Measurements from ENCODE around the gene TFEB. TPM values are rescaled to one million over a fixed set of nuclear protein-coding genes. Genes with fewer than 3 reads are reported as not detected.

TFEB gene
- total and polyA plus RNA-seq, 10 of the 15 experiments (the other 5 are each of a cell fraction or from before 2014, with no cell fraction given), result 0.84 to 108 (median 60.8) TPM

DNA sequence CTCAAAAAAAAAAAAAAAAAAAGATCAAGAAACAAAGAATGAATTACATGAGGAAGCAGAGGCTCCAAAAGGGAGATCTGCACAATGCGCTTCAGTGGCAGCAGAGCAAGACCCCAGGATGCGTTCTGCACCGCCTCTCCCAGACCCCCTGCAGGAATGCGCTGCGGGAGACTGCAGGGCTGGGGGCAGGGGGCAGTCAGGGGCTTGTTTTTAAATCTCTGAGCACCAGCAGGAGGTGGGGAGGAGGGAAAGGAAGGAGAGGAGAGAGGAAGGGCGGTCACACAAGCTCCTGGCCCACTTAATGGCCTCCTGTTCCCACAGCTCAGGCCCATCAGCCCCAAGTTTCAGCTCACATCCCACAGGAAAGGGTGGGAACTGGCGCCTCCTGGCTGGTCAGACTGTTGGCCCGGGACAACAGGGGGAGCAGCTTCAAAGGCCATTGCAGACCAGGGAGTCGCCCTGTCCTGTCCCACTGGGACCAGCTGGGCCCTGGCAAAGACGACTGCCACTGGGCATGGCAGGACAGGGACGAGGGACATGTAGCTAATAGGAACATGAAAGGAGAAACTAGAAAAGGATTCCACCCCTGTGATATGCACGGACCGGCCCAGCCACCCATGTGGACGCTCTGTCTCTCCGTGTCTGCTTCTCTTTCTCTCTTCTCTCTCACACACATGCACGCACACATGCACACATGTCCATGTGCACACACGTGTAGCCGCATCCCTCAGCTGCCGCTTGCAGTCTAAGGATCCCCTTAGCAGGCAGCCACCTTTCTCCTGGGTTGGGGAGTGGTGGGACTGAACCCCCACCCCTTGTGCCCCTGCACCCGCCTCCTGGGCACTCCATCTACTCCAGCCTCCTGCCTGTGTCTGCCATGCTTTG, 34.7 kb downstream of the TFEB start:
- CTCF ChIA-PET, result interaction anchor here (1.0 to 2.1 kb wide), 3 partner anchors 12 to 332 kb away, joined by 3 to 6 read pairs (median 5); no protein-coding TSS in a partner anchor
- Histone ChIP-seq H3K4me1 (ENCODE audit: control insufficient read depth, insufficient read depth, low read length) (peaks cover 40% of the 10 kb centered on the region), H3K27me3 (replicated peaks in 1 of 2; ENCODE audit: control insufficient read depth in 2 of 2, insufficient read depth in 2 of 2, low read length in 1 of 2) (no peaks in the 10 kb centered on the region), H4K20me1 (ENCODE audit: control insufficient read depth, insufficient read depth) (no peaks in the 10 kb centered on the region; the same call in 1 of the 2 replicates), H3K79me2 (ENCODE audit: control insufficient read depth, insufficient read depth, low read length) (peaks cover 86% of the 10 kb centered on the region), H2AFZ (ENCODE audit: control insufficient read depth, low read depth, low read length) (no peak overlapping the region), H3K4me3 (no peak overlapping the region), H3K9ac (ENCODE audit: control insufficient read depth, insufficient read depth, low read length) (no peak overlapping the region), H3K9me3 (replicated peaks; ENCODE audit: control insufficient read depth, insufficient read depth, low read length) (no peaks in the 10 kb centered on the region), H3K36me3 (ENCODE audit: control insufficient read depth in 2 of 2, insufficient read depth in 2 of 2, low read length in 1 of 2) (peaks cover 20 to 33% of the 10 kb centered on the region in 2 experiments), H3K27ac (ENCODE audit: control insufficient read depth, insufficient read depth) (no peak overlapping the region), H3K4me2 (ENCODE audit: control insufficient read depth, insufficient read depth) (peak overlapping the region; percentile 32)
- 83% methylated on average over 20 of the region's 20 CpGs for WGBS (ENCODE audit: insufficient coverage, insufficient replicate concordance, low lambda C conversion rate, missing lambda C conversion rate)
- FAIRE-seq (no peak), DNase-seq (ENCODE audit: low read depth, low spot score) (no peak), ATAC-seq (no peak)
- no TSS peak for BruUV-seq (replicated peaks)
- RAD21 ChIA-PET (ENCODE audit: unreplicated experiment), result interaction anchor here (0.8 to 1.3 kb wide), 2 partner anchors 10 to 34 kb away, joined by 3 to 4 read pairs; no protein-coding TSS in a partner anchor
- SMC1A ChIA-PET (ENCODE audit: uncharacterized antibody, unreplicated experiment), result interaction anchor here (0.7 to 2.5 kb wide), 4 partner anchors 12 to 33 kb away, joined by 3 to 7 read pairs (median 4); no protein-coding TSS in a partner anchor
- TF ChIP-seq POLR2AphosphoS5 (IDR thresholded peaks at IDR 0.05; ENCODE audit: low read length) (0 out of 2 replicates have a peak, but pooled peaks have one; percentile 29), BCLAF1 (IDR thresholded peaks at IDR 0.05) (no peak)
- POLR2A ChIA-PET, result no interaction called here
- intact Hi-C loops (cut with micrococcal nuclease; ENCODE audit: unreplicated experiment), result loop anchor here (10.0 kb wide), 1 partner anchor 344 kb away; no protein-coding TSS in a partner anchor
- in situ Hi-C loops (cut with MboI), result no loop called here

Data from GM12878 (cell line).